Stimulated activated CD4-positive, alpha-beta T cell treated with anti-CD3 and anti-CD28 coated beads, Interleukin-4, amount 100 ng/mL, for 48 hours (primary cell): ENCODE results near the gene CUEDC2.
"Not testable (repeated sequence)": the region's sequence is repeated elsewhere in the genome, so short reads cannot be mapped to it uniquely, and the experiment has no call there.

Source experiments
- DNase-seq, 2 donors: peaks; one replicate each; pipeline ENCODE4 v3.0.0-alpha.2; 2020; ENCODE audit warnings: low read depth in 2 of 2

Gene CUEDC2

DNA sequence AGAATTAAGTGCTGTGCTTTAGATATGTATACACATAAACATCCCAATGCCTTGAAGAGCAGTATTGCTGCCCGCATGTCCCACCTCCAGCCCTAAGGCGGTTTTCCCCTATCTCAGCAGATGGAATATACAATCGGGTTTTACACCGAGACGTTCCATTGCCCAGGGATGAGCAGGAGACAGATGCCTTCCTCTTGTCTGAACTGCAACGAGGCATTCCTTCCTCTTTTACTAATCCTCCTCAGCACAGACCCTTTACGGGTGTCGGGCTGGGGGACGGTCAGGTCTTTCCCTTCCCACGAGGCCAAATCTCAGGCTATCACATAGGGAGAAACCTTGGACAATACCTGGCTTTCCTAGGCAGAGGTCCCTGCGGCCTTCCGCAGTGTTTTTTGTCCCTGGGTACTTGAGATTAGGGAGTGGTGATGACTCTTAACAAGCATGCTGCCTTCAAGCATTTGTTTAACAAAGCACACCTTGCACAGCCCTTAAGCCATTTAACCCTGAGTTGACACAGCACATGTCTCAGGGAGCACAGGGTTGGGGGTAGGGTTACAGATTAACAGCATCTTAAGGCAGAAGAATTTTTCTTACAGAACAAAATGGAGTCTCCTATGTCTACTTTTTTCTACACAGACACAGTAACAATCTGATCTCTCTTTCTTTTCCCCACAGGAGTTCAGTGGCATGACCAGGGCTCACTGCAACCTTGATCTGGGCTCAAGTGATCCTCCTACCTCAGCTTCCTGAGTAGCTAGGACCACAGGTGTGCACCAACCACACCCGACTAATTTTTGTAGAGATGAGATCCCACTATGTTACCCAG lies 22.5 kb upstream of the CUEDC2 start:
- DNase-seq = not testable (repeated sequence)

DNA sequence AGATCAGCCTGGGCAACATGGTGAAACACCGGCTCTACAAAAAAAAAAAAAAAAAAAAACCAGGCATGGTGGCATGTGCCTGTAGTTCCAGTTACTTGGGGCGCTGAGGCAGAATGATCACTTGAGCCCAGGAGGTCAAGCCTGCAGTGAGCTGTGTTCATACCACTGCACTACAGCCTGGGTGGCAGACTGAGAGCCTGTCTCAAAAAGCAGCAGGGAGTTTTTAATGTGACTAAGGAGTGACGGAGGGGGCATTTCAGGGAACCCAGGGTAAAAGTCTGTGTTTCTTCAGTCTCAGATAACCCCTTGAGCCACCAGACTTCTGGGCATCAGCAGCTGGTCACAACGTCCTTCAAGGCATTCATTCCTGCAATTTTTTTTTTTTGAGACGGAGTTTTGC lies 21.1 kb upstream of the CUEDC2 start:
- DNase-seq = no peak

DNA sequence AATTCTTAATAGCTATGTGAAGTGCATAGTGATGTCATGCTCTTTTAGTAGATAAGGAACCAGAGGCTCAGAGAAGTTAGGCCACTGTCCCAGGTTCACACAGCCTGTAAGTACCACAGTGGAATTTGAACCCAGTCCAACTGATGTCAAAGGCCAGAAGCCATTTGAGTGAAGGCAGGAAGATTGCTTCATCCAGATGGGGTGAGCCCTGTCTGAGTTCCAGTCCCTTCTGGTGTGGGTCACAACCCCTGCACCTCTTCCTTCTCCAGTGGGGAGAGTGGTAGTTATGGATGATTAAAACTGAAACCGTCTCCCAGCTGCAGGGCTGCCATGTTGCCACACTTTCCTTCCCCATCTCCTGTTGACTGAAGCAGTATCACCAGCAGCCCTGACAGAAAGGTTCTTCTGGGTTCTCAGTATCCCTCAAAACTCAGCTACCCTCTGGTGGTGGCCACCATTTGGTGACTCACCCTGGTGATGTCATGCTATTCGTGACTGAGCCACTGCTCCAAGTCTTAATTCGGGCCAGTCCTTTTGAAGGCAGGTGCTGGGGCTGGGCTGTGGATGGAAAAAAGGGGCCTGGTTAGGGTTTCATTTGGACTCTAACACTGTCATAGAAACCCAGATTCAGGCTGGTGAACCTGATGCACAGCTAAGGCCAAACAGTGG lies 20.4 kb upstream of the CUEDC2 start:
- DNase-seq = peak; percentile 53 to 79

DNA sequence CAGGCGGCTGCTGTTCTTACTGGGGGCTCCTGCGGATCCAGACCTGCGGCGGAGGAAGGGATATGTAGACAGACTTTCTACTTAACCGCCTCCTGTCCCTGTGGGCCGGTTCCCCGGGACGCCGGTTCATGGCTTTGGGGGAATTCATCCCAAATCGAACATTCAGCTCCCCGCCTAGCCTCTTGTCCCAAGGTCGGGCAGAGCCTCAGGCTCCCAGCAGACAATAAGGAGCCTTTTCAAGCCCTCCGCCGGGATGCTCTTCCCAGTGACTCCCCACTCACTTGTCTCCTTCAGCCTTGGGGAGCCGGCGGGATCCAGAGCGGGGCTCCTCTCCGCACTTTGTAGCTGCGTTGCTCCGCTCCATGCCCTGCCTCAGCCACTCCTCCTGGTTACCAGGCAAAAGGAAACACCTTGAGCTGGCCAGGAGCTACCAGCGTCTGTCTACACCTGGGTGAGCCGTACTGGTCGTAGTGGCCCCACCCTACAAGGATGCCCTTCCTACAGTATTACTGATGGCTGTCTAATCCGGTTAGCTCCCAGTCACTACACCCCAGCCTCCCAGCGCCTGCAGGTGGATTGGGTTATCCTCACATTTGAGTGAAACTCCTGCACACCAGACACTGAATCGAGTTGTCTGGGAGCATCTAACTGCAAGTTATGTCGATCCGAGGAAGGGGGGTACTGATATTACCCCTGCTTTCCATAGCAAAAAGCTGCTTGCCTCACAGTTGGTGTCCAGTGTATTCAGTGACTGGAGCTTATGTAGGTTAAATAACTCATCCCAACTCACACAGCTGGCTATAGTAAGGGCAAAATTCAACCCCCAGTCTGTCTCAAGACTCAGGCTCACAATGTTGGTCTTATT lies 19.0 kb upstream of the CUEDC2 start, which contains the start of gene C10orf95:
Gene C10orf95 (minus strand): TSS at position 439 of the 865 bp plus-strand sequence. CDS start 450 bp downstream, outside the sequence.
- no peak for DNase-seq

DNA sequence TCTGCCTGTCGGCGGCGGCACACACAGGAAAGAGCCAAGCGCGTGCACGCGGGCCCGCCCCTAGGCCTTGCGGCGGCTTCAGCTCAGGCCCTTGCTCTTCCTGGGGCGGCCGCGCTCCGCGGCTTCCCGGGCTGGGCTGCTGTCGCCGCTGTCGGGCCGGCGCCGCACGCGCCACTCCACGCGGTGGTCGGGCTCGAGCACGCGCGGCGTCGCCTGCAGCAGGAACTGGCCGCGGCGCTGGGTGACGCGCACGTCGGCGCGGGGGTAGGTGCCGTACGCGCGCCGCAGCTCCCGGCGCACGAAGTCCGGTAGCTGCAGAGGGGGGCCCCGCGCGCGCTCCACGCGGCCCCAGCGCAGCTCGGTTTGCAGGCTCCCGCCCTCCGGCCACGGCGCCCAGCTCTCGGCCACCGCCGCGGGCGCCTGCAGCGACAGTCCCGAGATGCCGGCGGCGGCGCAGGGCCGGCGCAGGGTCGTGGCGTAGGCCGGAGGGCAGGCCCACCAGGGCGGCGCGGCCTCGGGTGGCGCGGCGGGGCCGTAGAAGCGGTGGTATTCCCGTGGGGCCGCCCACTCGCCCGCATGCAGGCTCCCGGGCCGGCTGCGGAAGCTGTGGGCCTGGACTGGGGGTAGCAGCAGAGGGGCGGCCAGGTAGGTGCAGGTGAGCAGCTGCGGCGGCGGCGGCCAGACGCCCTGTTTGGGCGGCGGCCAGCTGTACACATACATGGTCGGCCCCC lies 18.2 kb upstream of the CUEDC2 start:
- peak; percentile 68 to 79 for DNase-seq

DNA sequence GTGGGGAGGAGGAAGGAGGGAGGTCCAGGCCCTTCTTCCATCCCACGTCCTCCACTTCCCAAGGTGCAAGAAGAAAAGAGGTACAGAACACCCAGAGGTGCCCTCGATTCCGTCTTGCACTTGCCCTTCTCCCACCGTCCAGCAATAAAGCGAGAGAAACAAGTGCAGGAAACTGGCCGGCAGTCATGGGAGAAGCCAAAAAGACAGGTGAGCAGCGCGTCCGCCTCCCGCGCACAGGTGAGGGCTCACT lies 17.7 kb upstream of the CUEDC2 start:
- DNase-seq = no peak

DNA sequence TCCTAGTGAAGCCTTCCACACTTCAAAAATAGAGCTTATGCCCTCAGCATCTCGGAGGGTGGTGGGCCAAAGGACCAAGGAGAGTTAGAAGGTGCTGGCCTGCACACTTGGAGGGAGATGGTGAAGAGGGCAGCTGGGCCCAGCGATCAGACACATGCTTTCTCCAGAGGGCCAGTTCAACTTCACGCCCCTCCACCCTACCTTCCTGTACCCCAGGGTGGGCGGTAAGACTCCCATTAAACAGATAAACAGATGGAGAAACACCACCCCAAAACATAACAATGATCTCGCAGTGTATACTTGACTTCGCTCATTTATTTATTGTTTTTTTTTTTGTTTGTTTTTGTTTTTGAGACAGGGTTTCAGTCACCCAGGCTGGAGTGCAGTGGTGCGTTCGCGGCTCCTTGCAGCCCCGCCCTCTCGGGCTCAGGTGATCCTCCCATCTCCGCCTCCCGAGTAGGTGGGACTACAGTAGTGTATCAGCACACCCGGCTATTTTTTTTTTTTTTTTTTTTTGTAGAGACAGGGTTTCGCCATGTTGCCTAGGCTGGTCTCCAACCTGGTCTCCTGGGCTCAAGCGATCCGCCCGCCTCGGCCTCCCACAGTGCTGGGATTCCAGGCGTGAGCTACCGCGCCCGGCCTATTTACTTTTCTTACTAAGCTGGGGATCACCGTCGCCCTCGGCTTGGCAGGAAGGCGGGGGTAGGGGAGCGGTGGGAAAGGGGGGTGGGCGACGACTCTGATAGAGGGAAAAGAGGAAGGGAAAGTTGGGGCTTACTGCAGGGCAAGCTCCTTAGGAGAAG lies 17.1 kb upstream of the CUEDC2 start:
- peak; percentile 73 to 79 for DNase-seq

DNA sequence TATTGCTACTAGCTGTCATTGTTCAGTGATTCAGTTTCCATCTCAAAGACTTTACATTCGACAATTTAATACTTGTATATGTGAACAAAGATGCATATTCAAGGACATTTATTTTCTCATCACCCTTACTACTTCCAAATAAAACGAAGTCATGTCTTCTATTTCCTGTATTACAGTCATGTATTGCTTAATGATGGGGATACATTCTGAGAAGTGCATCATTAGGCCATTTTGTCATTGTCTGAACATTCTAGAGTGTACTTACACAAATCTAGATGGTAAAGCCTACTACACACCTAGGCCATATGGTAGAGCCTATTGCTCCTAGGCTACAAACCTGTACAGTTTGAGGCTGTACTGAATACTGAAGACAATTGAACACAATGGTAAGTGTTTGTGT lies 12.5 kb upstream of the CUEDC2 start:
- DNase-seq = no peak

DNA sequence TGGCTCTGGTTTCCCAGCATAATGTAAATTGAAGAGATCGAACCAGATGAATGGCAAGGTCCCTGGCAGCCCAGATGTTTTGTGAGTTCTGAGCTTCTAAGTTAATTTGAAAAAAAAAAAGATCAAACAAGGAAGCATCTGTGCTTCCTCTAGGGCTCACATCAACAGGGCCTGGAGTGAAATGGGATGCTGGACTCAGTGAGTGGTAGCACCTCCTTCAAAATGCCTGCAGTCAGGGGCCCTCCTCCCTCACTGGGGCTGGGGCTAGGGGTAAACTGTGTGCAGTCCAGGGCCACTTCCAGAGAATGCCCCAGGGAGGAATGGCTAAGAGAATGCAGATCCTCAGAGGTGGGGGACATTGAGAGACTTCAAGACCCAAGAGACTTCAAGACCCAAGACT lies 6.0 kb upstream of the CUEDC2 start:
- no peak for DNase-seq

DNA sequence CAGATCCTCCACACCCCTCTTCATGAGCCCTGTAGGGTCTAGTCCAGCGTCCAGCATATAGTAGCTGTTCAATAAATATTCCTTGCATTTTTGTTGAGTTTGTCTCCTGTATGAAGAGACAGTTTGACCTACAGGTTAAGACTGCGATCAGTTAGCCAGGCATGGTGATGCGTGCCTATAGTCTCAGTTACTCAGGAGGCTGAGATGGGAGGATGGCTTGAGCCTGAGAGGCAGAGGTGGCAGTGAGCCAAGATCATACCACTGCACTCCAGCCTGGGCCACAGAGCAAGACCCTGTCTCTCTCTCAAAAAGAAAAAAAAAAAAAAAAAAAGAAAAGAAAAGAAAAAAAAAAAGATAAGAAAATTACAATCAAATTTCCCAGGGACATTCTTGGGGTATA lies 5.1 kb upstream of the CUEDC2 start:
- no peak for DNase-seq

DNA sequence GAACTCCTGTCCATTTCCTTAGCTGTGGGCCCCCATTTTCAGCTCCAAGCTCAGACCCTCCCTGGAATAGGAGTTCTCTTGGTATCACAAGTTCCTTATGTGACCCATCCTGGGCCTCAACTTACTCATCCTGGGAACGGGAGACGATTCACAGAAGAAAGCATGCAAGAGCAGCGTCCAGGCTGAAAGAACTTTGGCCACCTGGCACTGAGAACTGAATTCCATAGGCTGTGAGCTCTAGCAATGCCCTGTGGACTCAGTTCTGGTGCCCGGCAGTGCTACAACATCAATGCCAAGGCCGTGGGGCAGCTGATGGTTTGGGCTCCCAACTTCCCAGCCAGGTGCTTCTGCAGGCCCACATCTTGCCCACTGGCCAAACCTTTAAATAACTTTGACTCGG lies 3.9 kb upstream of the CUEDC2 start:
- DNase-seq = no peak

DNA sequence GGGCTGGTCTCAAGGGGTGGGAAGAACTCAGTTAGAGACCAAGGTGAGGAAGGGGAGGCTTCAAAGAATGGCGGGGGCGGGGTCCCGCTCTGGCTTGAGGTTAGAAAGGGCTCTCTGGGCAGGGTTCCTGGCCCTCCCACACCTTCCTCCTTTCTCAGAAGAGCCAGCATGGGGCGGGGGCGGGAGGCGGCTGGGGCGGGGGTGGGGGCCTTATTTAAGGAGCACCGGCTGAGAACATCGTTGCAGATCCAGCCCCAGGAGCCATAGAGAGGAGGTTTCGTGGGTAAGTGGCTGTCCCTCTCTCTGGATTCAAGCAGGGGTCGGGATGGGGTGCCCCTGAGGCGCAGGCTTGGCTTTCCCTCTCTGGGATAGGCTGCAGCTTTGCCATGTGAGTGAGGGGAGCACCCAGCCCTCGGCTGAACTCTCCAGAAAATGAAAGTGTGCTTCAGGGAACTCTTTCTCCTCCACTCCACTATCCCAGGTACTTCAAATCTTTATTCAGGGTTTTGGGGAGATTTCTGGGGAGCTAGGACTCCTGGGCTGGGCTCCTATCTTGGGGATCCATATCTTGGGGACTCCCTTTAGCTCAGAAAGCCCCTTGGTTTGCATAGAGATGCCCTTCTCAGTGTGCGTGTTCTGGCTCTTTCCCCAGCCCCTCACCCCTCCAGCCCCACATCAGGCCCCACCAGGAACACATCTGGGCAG lies 3.3 kb upstream of the CUEDC2 start:
- DNase-seq = no peak

DNA sequence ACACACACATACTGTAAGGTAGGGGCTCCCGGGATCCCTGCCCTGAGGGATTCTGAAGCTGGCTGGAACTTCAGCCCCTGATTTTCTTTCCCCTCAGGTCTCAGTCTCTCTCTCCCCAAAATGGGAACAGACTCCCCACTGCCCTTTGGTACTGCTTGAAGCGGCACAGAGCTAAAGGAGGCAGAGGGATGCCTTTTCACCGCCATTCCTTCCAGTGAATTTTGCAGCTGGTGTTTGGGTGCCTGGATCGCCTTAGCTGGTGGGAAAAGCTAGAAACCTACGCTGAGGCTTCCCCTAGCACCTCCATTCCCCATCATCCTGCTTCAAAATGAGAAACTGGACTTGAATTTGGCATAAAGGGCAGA lies 2.7 kb upstream of the CUEDC2 start:
- no peak for DNase-seq

DNA sequence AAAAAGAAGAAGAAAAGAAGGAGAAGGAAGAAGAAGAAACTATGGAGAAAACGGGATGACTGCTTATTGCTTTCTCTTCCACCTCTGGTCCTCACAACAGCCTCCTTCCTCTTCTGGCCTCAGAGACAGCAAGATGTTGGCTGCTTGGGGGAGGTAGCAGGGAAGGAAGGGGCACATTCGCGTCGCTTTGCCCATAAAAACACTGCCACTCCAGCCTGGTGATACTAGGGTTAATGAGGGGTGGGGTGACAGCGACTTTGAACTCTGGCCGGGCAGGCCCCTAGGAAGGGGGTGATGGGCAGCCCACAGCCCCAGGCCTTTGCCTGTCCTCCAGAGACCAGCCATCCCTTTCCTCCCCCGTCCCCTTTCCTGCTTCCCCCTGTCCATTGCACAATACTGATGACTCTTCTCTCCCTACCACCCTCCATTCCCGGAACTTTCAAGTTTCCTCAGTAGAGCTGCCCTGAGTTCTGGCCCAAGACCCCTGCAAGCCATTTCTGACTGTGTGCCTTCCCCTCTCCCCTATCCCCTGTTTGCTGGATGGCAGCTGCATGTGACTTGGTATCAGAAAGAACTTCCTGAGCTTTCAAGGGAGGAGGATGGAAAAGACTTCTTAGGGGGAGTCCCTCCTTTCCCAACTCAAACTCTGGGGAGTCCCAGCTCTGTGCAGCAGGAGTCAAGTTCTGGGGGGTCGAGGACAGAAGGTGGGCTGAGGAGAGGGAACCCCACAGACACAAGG lies 2.2 kb upstream of the CUEDC2 start:
- no peak for DNase-seq

DNA sequence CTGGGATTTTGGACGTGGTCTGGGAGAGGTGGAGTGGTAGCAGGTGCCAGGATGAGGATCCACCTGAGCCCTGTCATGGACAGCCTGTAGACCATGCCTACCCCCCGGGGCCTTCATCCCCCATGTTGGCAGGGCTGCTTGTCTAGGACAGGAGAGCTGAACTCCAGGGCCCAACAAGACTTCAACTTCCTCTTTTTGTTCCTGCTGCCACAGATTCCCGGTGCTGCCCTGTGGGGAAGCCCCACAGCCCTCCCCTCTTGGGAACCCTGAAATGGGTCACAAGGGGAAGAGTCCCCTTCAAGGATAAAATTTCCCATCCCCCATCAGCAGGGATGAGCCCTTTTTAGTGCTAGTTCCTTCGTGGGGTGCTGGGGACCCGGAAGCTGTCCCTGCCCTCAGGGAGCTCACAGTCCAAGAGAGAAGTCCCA lies 1.3 kb upstream of the CUEDC2 start:
- DNase-seq = no peak

DNA sequence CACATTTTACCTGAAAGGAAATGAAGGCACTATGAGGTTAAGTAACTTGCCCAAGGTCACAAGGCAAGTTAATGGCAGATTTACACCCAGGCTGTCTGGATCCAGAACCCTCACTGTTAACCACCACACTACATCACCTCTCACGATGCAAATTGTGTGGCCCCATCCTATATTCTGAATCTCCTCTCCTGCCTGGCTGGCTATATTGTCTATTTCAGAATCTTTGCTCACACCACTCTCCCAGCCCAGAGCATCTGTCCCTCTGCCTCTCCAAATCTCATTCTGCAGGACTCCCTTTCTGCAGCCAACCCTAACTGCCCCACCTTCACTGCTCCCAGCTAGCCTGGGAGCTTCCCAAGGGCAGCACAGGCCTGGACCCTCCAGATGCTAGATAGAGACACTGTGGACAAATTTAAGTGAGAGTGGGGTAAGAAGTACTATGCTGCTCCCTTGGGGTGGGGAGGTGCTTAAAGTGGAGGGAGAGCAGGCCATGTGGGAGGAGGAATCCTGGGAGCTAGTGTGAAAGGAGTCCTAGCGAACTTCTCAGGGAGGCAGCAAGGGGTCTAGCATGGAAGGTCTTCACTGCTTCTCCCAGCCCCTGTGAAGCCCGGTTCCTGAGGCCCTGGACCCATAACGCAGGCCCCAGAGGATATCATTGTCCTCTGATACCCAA lies 786 bp downstream of the CUEDC2 start:
- no peak for DNase-seq

DNA sequence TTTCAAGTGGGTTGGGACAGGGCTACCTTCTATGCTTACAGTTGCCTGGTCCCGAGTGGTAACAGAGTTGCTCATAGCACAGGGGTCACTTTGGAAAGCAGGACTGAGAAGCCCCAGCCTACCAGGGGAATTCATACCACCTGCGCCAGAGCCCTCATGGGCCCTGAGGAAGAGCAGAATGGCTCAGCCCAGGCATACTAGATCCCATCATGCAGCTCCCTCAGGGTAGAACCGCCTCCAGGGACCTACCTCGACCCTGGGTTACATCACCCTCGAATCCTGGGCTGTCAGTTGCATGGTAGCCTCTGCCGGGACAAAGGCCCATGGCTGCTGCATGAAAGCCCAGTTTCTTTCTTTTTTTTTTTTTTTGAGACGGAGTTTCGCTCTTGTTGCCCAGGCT lies 2.9 kb downstream of the CUEDC2 start:
- no peak for DNase-seq

DNA sequence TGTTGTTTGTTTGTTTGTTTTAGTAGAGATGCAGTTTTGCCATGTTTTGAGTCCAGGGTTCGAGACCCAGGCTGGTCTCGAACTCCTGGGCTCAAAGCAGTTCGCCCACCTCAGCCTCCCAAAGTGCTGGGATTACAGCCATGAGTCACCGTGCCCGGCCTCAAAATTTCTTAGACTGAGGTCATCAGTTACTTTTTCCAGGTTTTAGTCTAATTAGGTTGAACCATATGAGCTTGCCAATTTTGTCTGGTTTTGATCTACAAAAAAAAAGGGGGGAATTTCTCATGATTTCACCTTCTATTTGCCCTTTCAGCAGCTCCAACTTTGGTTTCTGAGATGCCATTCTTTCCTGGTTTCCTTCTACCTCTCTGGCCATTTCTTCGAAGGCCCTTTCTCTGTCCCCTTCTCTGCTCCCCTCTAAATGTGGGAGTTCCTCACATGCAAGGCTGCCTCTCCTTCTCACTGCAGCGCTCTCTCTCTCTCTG lies 5.5 kb downstream of the CUEDC2 start:
- DNase-seq = no peak

DNA sequence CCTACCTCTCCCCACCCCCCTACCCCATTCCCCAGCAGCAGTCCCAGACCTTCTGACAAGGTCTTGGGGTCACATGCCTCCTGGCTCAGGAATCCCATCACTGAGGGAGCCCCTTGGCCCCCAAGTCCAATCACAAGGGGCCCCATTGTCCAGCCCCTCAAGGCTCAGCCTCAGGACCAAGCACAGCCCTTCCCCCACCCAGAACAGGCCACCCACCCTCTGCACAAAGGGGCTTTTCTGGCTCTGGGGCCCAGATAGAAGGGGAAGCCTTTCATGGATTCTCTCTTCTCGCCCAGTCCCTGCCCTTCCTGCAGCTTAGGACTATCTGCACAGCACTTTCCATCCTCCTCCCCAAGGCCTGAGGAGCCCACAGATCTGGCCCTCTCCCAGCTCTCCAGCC lies 6.9 kb downstream of the CUEDC2 start:
- no peak for DNase-seq
